ENCODE measurements around the gene LRTM2.
"Not testable (repeated sequence)": the region's sequence is repeated elsewhere in the genome, so short reads cannot be mapped to it uniquely, and the experiment has no call there.

The LRTM2 gene

GRCh38 chr12:1812650-1813302 is 7.6 kb upstream of the LRTM2 start:
- DNase-seq: no peak

DNA sequence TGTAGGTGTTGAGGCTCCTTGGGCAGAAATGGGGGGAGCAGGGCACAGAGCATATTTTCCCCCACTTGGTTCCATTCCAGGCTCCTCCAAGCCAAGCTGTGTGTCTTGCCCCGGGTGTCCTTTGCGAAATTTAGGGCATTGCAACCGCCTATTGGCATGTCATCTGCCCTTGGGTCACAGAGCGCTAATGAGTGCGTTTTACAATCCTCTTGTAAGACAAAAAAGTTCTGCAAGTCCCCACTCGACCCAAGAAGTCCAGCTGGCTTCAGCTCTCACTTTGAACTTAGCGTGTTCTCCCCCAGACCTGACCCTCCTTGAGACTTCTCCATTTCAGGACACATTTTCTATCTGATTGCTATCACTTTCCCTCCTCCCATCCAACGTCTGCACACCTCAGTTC is 6.1 kb upstream of the LRTM2 start:
- no peak for DNase-seq

GRCh38 chr12:1815108-1815507 is 5.3 kb upstream of the LRTM2 start:
- DNase-seq: no peak

DNA sequence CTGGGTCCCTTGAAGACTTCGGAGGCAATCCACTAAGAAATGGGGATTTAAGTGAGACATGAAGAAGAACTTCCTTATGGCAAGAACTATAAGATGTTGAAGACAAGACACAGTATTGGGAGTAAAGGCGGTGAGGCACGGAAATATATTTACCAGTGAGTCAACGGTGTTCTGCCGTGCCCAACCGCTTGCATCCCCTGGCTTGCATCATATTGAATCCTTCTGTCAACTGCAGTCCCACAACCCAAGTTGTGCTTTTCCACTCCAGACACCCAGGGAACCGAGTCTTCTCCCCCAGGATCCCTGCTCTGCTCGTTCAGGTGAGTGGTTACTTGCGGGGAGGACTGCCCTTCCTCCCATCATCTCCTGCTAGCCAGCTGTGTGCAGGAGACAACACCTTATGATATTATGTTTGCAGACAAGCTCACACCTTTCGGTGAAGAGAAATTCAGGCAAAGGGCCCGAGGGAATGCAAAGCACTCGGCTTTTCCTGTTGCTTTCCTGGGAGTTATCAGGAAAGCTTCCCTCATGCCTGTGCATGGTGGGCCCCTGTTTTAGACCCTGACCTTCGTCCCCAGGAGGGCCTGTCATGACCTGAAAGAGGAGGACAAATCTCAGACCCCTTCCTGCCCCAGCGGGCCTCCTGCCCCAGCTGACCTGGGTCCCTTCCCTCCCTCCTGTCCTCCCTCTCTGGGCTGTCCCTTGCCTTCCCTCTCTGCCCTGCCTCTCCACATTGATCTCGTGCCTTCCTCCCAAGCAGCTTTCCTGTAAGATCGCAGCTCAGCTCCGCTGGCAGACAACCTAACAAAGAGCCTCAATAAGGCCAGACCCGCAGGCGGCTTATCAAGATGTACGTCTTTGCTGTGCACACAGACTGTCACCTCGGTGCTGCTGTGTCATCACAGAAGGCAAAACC is 4.3 kb upstream of the LRTM2 start:
- no peak for DNase-seq

DNA sequence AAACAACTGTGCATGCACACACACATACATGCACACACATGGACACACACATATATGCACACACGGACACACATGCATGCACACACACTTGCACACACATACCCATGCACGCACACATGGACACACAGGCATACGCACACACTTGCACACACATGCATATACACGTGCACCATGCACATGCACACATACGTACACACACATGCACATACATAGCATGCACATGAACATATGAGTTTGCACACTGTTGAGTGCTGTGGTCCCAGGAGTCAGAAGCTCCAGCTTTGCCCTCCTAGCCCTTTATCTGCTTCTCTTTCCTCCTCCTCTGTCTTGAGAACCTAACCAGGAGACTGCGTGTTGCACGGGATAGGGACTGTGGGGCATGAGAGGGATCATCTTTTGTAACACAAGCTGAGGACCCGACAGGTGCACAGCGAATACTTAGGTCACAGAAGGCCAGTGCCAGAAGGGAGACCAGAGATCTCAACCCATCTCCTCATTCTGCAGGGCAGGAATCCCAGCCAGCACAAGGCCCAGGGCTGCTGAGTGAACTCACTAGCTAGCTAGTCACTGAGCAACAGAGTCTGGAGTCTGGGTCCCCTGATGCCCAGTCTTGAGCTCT is 3.5 kb upstream of the LRTM2 start:
- no peak for DNase-seq

- not testable (repeated sequence) for DNase-seq
Observed at GRCh38 chr12:1817928-1818327, 2.4 kb upstream of the LRTM2 start.

DNA sequence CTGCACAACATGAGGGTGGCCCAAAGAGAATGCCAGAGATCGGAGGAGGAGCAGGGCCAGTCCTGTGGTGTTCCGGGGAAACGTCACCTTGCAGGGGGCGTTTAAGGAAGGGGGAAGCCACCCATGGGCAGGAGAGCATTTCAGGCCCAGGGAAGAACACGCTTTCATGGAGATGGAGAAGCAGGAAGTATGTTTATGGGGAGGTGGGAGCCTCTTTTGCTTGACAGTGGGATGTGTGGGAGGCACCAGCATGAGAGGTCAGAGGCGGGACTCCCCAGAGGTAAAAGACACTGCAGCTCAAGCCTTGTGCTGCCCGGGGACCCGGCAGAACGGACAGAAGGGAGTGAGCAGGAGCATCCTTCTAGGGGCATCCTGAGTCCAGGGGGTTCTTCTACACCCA is 1.3 kb upstream of the LRTM2 start:
- DNase-seq: no peak

GRCh38 chr12:1819571-1819970 is 794 bp upstream of the LRTM2 start:
- DNase-seq: no peak

DNA sequence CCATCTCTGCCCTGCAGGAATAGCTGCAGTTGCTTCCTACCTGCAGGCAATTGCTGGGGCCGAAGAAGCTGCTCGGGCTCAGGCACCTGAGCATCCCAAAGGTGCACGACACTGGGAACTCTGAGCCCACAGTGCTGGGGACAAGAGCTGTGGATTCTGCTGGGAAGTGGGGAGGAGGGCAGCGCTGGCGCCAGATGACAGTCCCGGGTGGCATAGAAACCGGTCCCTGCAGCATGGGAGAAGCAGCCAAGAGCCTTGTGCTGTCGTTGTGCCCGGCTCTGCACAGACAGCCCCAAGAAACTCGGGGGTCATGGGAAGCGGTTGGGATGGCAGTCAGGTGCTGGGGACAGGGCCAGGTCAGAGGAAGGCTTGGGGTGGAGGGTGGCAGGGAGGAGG is 529 bp downstream of the LRTM2 start:
- DNase-seq: no peak

DNA sequence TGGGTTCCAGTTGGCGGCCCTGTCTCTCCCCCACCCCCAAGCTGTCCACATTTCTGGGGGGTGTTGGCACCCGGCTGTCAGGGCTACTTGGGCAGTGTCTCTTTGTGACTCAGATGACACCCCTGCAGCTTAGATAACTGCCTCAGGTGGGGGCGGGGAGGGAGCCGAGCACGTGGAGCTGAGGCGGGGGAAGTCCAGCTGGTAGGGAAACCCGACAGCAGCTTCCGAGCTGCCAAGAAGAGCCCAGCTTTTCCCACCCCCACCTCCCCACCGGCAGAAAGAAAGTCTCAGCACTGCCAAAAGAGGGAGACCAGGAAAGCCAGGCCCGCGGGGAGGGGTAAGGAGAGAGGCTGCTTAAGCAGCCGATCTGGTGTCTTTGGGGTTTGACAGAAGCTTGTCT is 1.4 kb downstream of the LRTM2 start:
- DNase-seq: no peak

DNA sequence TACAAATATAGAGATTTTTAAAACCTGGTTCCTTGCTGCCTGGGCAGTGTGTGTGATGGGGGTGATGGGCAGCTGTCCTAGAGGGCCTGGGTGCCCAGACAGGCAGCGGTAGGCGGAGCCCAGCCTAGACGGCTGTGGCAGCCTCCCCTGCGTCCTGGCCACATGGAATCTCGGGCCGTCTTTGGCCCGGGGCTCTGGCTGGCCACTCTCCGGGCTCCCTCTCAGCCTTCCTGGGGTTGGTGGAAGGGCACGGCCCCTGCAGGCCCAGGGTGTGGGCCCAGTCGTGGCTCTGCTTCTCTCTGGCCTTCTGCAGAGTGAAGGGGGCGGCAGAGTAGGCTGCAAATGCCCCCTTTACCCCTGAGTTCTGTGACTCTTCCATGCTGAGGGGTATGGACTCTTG is 2.3 kb downstream of the LRTM2 start:
- no peak for DNase-seq

GRCh38 chr12:1823237-1823636 is 2.9 kb downstream of the LRTM2 start:
- DNase-seq: no peak

DNA sequence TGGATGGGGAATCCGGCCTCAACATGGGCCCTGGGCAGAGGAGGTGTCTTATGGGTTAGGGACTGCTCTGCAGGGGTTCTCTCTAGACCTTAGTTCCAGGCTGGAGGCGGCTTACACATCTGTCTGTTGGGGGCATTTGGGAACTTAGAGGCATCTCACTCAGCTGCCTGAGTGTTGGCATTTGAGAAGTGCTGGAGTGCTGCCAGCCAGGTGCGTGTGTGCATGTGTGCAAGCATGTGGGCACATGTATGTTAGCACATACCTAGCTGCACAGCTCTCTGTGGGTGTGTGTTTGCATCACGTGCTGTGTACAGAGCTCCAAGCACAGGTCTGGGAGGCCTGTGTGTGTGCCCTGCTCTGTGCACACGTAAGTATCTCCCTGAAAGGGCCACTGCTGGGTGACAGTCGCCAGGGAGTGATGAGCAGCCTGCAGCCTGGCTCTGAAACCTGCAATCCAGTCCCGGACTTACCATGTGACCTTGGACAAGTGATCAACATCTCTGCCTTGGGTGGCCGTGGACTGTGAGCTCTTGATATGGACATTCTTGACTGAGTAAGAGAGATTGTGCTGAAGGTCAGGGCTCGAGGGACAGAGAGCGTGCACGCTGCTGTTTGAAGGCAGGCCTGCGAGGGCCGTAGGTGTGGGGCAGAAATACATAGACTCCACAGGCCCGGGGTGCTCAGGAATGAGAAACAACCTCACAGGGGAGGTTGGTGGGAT is 5.2 kb downstream of the LRTM2 start:
- DNase-seq: no peak

DNA sequence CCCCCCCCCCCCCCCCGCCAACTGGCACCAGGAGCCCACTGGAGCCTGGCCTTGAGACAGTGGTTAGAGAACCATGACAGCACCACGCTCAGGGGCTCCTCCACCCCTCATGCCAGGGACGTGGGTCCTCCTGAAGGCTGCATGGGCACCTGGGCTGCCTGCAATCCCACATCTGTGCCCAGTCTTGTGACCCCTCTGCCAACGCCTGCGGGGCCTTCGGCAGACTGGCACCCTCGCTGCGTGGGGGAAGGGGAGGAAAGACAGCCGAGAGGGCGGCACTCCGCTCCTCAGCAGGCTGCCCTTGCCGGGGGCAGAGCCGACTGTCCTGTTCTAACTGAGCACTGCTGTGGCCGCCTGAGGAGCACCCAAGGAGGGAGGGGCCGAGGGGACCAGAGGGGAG is 6.0 kb downstream of the LRTM2 start:
- DNase-seq: no peak

DNA sequence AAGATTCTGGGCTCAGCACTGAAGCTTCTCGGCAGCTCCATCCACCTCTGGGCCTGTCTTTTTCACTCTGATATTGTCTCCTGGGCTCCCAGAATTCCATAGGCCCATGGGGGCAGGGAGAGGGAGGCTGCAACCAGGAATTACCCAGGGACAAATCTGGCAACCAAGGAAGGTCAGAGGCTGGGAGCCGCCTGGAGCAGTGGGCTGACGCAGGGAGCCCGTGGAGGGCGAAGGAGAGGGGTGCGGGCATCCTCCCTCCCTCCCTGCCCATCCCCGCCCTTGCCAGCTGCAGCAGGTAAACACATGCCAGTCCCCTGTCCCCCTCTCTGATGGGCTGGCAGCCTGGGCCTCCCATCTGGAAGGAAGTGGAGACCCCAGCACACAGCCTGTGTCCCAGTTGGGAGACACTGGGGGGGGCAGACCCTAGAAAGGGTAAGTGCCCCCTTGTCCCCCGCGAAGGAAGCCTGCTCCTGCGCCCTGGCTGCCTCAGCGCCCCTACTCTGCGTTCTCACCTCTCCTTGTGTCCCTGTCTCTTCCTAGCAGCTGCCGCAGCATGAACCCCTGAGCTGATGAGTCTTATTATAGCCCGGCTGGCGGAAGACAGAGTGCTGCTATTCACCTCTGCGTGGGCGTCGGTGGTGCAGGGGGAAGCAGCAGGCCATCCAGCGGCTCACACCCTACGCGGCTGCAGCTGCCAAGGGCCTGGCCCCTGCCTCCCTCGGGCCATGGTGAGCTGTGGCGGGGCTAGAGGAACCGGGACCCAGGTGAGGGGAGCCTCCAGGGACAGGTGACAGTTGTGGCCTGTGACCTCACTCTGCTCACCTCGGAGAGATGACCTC is 6.7 kb downstream of the LRTM2 start:
- no peak for DNase-seq

DNA sequence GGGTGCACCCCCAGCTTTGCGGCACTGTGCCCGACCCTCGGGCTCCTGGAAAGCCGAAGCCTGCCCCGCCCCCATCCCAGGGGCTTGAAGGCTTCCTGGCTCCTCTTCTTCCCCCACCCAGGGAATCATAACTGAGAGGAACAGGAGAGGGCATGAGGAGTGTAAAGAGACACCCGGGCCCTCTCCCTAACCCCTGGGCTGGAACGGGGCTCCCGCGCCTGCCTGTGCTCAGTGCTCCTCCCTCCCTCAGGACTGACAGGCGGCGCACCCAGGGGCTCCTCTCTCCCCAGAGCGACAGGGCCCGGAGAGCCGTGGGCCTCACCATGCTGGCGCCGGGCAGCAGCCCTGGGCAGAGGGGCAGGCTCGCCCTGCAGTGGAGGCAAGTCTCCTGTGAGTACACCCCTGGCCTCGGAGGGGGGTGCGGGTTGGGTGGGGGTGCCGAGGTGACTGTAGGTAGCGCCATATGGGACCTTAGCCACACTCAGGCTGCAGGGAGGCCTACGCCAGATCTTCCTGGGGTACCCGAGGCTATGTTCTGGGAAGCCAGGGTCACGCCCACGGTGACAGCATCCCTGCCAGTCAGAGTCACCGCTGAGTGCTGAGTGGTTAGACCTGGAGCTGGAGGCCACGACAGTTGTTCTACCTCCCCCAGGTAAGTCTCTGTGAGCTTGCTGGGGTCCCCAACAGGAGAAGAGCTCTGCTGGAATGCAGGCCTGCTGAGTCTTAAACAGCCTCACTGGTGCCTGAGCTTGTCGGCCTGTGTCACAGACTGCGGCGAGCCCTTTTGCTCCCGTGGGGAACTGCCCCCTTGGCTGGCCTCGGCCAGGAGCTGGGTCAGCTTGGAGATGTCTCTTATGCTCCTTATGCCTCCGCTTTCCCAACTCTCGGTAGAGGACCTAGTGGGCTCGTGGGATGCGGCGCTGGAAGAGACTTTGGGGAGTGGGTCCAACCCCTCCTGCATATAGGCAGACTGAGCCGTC is 7.8 kb downstream of the LRTM2 start:
- no peak for DNase-seq

DNA sequence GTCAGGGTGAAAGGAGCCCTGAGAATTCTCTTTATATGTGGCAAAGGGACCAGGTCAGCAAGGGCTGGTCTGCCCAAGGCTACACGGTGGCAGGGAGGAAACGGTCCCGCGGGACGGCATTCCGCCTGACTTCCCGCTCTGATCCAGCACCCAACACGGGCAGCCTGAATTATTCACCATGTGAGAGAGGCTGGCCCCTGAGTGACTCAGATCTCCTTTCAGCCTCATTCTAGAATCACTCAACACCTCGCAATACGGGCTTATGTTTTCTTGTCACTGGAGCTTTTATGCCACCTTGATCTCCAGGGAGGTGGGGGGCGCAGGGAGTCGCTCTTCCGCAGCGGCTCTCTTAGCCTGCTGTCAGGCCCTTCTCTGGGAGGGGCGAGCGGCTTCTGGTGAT is 8.5 kb downstream of the LRTM2 start:
- no peak for DNase-seq

GRCh38 chr12:1829306-1829900 is 9.0 kb downstream of the LRTM2 start:
- no peak for DNase-seq

DNA sequence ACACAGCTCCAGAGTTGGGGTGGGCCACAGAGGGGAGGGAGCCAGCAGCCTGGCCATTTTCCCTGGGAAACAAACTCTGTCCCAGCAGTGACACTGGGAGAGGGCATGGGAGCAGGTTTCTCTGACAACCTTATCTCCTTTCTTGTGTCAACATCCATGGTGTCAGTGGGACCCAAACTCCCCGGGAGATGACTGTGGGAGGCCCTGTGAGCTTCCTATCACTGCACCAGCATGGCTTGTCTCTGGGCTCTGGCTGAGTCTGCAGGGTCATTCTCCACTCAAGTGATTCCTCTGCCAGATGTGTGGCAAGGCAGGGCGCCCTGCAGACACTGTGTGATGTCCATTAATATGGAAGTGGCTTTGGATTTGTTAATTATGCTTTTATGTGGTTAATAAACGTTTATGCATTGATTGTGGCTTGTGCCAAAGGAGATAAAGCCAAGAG is 10.1 kb downstream of the LRTM2 start:
- no peak for DNase-seq
